HG03442 (cell line): ENCODE measurements around the gene ROBO2.

Experiments
- ATAC-seq: cut with Tn5 transposase; IDR thresholded peaks from one replicate; pipeline ENCODE4 v1.9.1; 2021; ENCODE audit warnings: mild to moderate bottlenecking, moderate library complexity; ENCODE audit not compliant: unreplicated experiment

The ROBO2 gene

DNA sequence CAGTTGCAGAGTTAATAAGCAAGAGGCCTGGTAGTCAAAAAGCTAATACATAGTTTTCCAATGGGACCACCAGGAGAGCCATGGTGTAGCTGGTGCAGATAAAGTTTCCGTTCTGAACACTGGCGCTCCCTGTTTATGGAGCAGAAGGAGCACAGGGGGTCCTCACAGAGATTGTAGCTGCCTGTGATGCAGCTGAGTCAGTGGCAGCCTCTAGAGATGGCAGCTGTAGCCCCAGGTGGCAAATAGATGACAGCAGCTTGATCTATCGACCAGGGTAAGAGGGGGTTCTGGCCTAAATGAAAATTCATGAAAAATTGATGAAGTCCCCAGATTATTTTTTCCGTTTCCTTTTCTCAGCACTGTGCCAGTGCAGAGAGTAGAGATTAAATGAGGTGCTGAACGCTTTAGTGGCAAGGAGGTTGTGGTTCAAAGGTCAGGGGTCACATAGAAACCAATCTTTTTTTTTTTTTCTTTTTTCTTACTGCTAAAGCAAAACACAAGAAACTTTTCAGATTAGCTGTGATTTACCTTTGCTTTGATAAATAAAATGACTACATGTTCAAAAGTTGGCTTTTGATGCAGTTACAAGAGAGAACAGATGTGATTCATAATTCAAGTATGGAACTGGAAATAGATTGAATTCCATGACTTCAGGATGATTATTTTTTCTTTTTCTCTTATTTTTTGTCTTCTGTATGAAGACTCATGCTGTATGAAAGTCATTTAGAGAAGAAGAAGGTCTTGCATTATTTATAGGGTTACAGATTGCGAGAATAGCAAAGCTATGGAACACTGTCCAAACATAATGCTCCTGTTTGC is 63.3 kb downstream of the ROBO2 start:
- no peak for ATAC-seq

DNA sequence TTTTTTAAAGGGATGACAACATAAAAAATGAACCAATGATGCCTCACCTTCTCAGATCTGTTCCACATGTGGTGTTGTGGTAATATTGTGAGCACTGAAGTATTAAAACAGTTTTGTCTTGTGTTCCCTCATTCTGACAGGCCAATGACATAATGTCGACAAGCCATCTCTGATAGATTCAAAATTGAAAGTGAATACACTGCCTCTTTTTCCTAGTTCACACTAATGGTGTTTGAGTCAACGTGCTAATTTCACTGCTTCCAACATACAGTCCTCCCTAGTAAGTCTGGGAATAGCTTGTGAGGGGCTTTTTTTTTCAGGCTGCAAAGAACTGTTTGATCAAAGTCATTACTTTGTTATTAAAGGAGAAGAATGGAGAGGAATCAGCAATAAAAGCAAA is 82.8 kb downstream of the ROBO2 start:
- no peak for ATAC-seq

DNA sequence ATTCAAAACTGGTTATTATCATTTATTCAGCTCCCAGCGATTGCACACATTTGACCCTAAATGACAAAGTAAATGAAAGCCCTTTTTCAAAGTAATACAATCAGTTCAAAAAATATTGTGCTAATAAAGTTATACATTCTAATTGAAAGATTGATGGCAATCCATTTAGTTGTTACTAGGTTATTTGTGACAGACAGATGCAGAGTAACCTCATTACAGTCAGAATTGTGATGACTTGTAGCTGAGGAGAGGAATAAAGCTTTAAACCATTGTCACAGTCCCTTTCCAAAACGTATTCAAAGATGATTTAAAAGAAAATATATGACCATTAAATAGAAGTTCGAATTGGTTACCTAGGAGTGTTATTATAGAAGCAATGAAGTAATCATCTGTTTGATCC is 86.1 kb downstream of the ROBO2 start:
- ATAC-seq = no peak

DNA sequence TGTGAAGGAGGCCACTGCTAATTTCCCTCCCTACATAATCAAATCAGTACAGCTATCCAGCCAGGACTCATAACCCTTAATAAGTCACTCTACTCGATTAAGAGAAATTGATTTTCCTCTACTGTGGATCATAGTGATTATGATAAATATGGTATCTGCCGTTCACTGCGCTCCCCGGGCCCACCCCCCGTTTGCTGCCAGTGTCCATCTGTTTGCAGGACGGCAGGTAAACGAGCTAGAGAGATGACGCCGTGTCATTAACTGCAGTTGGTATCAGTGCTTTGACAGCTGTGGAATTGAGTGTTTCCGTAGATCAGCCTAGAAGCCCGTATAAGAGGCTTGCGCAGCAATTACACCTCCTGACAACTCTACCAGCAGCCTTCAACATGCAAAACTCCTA is 94.9 kb downstream of the ROBO2 start:
- ATAC-seq = no peak

DNA sequence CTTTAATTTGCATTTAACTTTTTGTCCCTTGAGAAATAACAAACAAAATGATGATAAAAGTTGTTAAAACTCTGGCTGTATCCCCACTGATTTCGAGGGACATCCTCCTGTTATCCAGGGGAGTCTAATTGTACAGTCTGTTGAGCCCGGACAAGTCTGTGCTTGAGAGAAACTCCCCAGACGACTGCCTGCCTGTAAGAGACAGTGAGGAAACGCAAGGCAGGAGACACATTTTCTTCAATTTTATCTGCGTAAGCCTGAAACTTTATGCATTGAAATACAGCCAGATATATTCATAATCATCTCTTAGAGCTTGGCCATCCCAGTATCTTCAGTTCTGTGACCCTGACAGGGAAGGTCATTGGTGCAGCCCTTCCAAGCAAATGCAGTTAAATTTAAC is 97.7 kb downstream of the ROBO2 start:
- ATAC-seq = no peak

DNA sequence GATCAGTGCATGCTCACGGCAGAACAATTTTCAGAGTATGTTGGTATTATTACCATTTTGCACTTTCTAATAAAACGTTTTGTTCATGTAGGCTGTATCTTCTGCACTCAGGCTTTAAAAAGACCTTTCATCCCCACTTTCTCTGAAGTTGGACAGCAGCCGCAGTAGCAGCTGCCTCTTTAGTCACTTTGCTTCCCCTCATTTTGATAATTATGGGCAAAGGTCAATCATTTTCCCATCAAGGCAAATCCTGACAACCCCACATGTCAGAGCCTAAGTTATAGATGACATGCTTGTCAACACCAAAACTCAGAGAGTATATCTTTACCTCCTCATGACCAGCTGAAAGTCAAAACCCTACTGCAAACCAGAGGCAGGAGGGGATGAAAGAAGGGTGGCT is 99.7 kb downstream of the ROBO2 start:
- ATAC-seq = no peak

DNA sequence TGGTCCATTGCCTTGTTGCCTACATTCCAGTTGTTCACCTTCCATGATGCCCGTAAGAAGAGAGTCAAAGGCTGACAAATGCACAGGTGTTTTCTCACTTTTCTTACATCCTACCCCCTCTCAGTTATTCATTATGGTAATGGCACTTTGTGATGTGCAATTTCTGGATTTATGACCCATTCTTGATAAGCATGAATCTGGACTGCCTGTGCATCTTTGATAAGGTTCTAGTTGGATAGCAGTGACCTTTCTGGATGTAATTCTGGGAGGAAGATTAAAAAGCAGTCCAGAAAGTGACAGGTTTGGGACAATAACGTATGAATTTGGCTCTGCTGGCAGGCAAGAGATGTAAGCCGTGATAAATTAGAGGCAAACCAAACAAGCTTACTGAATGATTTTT is 101.5 kb downstream of the ROBO2 start:
- no peak for ATAC-seq

DNA sequence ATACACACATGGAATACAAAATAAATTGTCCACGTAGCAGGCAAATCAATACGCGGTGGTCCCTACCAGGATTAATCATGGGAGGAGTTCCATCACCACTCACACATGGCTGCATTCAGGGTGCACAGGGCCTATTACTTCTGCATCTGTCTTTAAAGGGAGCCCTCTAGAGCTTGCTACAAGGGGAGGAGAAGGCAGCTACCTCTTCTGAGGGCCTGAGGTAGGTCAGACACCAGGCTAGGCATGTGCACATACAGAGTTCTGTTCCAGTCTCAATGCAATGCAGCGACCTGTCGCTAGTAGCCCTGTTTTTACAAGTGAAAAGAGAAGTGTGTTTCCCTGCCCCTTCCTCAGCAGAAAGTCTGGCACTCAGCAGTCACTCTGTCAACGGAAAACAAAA is 102.7 kb downstream of the ROBO2 start:
- no peak for ATAC-seq

DNA sequence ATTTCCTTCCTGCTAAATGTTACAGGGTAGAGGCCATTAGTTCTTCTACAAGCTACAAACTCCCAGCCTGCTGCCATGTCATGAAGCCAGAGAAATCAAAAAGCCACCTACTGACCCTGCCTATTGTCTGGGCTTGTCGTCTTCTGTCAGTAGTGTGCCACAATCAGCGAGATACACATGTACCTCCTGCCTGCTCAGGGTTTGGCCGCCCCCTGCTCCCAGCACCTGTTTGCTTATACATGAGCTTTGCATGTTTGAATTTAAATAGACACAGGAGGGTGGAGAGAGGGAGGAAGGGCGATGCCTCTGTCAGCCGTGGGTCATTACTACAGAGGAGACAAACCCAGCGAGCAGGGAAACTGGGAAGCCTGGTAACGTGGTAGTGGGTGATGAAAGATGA is 106.1 kb downstream of the ROBO2 start:
- ATAC-seq = no peak

DNA sequence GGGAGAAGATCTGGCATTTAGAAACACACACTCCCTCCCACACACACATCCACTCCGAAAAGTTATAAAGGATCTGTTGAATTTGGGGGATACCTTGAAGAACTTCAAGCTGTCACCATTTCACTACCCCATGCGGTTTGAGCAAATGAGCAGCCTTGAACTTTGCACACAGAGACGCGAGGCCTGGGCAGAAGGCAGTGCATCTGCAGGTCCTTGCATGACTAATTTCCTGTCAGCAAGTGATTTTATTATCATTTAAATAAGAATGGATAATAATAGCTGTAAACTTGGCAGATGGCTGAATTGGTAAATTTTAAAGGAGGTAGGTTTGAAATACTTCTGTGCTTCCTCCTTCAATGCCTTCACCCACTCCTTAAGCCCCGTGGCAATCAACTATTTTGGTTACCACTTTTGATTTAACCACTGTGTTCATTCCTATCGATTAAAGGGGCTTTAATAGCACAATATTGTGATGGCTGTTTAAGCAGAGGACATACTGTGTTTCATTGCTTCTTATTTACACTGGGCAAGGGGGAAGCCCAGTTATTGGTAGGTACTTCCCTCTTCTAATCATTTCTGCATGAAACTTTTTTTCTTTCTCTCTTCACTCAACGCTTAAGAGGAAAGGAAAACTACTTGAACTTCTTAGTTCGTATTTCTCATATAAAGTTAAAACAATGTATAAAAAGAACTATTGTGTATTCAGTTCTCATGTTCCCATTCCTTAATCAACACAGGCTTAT is 108.1 kb downstream of the ROBO2 start:
- ATAC-seq = no peak

DNA sequence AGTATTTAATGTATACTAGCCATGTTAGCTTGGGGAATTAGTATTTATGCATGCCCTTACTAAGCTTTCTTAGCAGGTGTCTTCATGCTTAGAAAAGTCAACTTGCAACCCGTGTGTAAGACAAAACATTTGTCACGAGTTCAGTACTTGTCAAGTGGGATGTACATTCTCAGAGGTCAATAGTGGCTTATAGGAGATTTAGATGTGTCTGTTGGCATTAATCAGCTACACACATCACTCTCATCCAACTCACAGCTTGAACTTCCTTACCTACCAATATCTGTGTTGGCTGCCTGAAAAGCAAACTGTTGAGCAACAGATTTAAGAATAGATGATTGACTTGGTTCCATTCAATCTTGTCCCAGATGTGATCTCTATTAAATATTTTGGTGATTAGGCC is 109.5 kb downstream of the ROBO2 start:
- ATAC-seq = no peak

DNA sequence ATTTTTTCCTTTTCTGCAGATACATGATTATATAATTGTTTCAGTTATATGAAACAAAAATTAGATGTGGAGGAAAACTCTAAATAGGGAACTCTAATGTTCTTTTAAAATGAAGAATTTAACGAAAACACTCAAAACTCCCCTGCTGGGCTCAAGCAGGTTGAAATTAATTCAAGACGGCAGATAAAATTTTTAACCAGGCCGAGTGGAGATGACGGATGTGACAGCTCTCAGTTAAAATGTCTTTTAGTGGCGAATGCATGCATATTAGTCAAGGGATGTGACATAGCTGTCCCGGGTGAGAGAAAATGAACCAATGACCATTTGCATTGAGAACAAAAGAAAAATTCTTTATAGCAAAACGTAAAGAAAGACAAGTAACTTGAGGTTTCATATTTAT is 110.1 kb downstream of the ROBO2 start:
- no peak for ATAC-seq

DNA sequence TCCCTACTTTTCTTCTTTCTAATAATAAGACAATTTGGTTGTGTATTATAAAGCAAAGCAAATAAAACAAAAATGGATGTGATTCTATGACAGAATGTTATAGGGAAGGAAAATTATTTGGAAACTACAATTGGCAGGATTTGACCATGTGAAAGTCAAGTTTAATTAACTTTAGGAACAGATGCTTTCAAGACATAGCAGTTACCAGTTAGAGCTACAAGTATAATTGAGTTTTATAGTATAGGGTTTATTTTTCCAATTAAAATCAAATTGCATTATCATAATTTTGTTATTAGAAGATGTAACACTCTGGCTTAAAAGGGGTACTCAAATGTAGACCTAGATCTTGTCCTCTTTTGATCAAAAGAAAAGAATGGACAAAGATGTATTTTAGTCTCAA is 110.9 kb downstream of the ROBO2 start:
- no peak for ATAC-seq

DNA sequence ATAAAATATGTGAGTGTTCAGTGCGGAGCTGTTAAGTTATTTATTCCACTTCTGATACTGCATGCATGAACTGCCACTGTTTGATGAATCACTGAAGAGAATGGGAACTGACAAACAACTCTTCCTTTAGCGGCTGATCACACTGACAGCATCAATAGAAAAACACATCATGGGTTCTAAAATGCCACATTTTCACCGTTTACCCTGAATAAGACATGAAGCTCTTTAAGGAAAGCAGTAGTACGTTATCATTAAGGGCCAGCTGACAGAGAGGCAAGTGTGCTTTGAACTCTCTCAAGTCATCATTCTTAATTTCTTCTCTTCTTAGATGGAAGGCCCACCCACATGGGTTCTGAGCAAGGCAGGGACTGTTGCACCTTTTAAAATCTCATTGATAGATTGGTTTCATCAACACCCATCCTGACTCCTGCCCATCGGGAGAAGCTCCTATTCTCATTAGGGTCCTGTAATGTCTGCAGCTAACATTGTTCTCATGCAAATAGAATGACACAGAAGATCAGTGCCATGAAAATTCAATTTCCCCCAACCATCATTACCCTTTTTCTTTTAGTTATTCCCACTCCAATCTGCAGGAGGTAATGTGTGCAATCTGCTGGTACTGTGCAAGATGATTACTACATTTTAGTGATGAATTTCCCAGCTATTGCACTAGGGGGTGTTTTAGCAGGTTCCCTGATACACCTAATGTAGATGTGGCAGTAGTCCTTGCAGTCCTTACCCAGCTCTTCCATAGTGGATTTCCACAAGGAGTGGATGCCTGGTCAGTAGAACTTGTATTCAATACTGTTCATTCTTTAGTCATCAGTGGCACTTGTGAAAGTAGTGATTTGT is 119.1 kb downstream of the ROBO2 start:
- no peak for ATAC-seq

DNA sequence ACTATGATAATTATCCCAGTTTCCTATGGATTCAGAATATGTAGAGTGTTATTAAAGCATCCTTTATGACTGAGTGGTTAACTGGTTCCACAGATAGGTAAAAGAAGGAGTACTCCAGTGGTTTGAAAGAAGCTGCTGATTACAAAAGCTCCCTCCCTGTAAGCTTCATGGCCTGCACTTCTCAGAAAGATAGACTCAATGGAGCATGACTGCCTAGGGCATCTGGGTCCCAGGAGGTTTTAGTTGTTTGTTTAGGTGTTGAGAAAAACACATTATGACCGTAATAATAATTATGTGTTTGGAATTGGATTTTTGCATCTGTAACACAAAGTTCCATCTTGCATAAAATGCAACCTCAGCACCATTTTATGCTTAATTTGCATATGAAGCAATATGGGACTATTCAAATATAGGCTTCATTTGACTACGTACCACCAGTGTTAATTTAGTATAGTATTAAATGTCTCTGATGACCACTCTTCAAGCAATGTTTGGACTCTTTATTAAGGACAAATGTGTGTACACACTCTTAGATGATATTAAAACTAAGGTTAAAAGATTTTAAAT is 121.1 kb downstream of the ROBO2 start:
- no peak for ATAC-seq

DNA sequence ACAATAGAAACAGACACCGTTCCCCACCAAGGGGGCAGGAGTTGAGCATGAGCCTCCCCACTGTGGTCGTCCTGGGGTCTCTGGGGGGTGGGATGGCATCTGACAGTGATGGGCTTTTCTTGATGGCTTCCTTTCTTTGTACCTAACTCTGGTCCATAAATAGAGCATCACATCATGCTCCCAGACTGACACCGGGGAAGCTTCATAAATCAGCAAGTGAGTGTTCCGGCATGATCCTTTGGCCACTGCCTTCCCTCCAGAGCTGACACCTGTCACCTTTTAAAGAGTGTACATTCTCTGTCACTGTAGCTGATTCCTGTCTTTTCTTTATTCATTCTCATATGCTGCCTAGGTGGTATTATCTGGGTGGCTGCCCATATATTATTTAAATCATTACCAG is 129.9 kb downstream of the ROBO2 start:
- no peak for ATAC-seq

DNA sequence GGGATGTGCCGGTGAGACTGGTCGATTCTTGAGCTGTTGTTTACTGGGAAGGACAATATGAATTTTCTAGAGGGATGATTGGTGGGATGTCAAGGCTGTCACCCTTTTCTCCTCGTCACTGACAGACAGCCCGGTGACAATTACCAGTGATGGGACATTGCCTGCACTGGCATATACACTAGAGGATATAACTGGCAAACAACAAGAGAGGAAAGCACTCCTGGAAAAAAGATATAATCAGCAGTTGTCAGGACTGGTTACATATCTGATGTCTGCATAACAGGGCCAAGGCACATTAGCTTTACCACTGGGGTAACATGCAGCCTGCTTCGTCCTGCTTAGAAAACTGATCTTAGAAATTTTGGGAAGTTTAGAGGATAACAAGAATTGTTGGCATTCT is 131.1 kb downstream of the ROBO2 start:
- no peak for ATAC-seq

DNA sequence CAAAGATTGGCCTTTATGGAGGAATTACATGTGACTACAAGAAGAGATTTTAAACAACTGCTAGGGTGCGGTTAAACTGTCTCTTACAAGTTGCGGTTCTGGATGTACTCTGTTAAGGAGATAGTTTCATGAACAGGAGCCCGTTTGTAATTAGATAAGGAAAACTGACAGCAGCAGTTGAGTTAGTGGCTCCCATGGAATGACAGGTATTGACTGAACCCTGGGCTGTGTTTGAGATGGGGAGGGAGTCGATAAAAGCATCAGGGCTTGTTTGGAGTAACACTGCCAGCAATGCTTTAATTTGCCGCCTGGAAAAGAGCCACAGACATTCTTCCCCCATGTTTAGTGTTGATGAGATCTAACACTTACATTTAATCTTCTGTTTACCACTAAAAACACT is 139.9 kb downstream of the ROBO2 start:
- ATAC-seq = no peak

DNA sequence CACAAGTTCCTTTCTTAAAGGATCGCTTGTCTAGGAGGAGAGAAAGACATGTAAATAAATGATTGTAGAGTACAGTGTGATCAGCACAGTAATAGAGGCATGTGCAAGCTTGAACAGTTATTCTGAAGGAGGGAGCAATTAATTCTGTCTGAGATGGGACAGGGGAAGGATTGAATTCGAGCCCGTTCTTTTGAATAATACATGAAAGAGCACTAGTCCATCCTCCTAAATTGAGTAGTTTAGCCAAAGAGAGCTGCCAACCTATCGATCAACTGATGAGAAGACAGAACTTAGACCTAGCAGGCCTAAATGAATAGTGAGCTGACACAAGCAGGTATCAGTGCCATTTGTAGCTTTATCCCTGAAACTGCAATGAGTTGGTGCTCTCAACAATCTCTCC is 142.4 kb downstream of the ROBO2 start:
- no peak for ATAC-seq

DNA sequence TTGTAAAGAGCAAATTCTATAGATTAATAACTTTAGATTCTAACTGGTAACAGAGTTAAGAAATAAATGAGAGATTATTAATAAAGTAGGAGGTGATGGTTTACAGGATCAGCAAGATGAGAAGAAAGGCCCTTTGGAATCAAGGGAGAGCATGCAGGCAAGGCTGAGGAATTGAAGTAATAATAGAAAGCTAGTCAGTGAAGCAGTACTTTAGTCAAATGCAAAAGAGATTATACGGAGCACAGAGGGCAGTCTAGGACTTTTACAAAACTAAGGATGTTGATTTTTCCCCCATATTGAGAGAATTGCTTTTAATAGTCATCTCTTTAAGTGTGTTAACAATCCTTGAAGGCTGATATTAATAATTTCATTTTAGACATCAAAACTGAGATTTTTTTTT is 146.4 kb downstream of the ROBO2 start:
- ATAC-seq = no peak

DNA sequence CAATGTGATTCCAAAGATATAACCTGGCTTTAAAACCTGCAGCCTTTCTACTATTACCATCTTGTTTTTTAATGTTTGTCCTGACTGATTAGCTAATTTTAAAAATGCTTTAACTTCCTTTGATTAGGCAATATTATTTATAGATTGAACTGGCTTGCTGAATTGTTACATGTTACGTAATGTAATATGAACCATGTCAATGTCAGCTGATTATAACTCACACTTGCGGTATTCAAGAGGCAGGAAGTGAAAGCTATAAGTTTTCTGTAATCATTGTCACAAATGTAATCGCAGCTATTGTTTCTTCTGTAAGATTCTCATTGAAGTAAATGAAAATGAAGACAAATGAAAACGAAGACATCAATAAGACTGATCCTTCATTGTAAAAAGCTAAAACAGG is 146.8 kb downstream of the ROBO2 start:
- no peak for ATAC-seq
